LHCN-M2 (cell line): ENCODE results near the gene PPBP. TPM values are rescaled to one million over a fixed set of nuclear protein-coding genes. Genes with fewer than 3 reads are reported as not detected.
A peak's percentile ranks its signal among the peaks of the same experiment; 100 is the strongest.
"Not testable (repeated sequence)": the region's sequence is repeated elsewhere in the genome, so short reads cannot be mapped to it uniquely, and the experiment has no call there.

Experiments used
- DNase-seq: peaks from one replicate; pipeline ENCODE4 v3.0.0-alpha.2; 2012; ENCODE audit warnings: low read depth
- total RNA-seq: library from RNA; depleted of rRNA; stranded (reverse); fragments of >200 nt; gene quantifications from 2 replicates; pipeline ENCODE4 v1.2.3, GENCODE V29; 2014; rRNA removed

PPBP gene
- total RNA-seq, 1 experiment from 2014 or later = not detected

DNA sequence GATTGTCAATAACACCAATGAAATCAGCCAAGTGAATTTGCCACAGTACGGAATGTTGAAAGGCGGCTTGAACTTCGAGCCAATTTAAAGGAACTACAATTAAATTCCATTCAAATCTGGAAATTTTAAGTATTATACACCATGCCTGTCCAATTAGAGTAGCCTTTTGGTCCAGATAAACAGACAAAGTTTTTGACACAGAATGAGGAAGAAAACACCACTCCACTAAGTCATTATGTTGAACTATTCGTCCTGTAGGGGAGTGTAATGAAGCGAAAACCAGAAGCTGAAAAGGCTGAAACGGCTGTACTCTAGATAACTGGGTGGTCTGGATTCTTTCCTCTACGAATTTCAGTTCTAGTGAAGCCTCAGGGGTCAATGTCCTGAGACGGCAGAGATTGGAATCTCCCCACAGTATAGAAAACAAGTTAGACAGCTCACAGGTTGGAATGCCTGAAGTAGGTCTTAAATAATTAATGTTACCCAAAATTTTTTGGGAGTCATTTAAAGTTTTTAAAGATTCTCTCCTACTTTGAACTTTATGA is 37.5 kb downstream of the PPBP start:
- DNase-seq = not testable (repeated sequence)

DNA sequence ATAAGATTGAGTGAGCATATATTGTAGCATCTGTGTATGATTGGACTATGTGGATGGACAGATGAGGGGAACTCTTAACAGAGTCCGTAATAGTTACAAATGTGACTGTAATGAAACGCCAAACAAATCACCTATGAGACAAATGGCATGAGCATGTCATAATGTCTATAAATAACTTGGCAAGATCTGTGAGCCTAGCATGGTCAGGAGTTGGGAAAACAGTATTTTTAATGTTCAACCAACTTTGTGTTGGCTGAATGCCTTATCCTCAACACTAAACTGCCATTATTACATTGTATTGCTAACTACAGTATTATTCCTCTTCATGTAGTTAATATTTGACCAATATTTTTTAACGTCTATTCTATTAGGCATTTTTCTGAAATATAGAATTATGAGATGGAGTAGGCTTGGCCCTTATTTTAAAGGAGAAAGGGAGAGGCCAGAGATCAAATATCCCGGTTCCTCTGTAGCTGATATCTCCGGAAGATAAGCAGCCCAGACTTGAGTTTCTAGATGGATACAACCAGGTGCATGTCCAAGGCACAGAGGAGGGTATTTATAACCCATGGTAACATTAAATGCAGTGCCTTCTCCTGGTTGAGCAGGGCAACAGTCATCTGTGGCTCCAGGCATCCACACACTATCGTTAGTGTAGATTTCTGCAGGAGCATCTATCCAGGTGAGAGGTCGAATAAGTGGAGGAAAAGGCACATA is 38.8 kb downstream of the PPBP start:
- DNase-seq = no peak

- DNase-seq = no peak
Measured at GRCh38 chr4:73948291-73948690, 39.7 kb downstream of the PPBP start.

DNA sequence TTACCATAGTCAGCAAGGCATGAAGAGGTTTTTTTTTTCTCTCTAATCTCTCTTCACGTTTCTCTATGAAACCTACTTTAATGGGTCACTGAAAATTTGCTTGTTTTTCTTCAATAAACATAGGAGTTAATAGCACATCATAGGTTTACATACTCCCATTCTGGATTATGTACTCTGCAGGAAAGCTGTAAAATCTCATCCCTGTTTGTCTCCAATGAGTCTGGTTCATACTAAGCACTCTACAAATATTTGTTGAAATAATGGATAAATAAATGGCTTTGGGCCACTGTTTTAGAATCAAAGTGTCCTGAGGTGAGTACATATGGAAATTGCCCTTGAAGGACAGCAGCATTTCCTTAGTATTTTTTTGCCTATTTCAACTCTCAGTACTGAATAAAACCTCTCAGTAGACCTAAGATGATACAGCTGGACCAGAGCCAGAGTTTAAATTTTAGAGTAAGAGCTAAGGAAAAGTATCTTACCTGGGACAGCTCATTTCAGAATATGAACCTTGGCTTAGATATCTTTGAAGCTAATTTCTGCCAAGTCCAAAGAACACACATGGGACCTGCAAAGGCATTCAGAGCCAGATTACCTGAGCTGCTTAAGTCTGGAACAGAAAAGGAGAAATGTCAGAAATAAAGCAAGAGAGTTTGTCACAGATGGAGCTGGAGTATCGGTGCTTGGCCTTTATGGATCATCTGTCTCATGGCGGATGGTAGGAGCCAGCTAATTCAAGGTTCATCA is 40.6 kb downstream of the PPBP start:
- no peak for DNase-seq

GRCh38 chr4:73945674-73946449 is 42.1 kb downstream of the PPBP start:
- DNase-seq = no peak

DNA sequence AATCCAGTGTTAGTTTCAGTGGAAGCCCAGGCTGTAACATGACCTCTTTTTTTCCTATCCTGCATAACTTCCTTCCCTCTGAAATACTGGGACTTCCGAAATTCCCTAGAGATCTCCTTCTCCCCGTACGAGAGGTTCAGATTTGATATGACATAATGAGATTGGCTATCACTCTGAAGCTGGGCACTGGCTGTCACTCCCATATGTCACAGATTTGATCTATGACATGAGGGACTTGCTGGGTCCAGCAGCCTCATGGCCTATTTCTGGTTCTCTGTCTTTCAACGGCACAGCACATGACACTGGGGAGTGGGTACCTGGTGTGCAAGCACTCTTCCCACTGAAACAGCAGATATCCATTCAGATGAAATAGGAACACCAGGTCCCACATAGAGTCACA is 42.9 kb downstream of the PPBP start:
- DNase-seq = no peak

GRCh38 chr4:73944061-73944875 is 43.7 kb downstream of the PPBP start:
- peak; percentile 2 for DNase-seq

DNA sequence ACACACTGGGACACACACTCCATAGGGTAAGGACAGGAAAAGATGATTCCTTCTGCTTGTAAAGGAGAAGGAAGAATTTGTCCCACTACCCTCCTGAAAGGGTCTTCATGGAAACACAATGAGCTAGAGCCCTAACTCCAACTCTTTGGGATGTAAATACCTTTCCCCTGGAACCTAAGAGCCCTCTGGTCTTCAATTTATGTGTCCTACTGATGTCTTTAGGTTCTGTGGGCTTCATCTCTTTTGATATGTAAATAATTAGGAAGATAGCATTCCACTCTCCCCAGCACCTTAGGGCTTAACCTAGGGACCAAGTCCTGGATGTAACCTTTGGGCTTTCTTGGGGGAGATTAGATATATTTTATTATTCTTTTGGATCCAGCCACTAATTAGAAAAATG is 44.4 kb downstream of the PPBP start:
- no peak for DNase-seq

- no peak for DNase-seq
Measured at GRCh38 chr4:73936969-73937368, 51.0 kb downstream of the PPBP start.

Other genes starting within 250 kb of the PPBP start
- gene CXCL8, start 247.6 kb downstream of the PPBP start, total RNA-seq = 3.2 and 5.9 TPM in 2 replicates
- 0.34 and 0.58 TPM in 2 replicates for gene CXCL6, start 151.5 kb downstream of the PPBP start, total RNA-seq
- gene PF4V1, start 134.9 kb downstream of the PPBP start, total RNA-seq = not detected in 2 replicates
- 2.0 and 2.9 TPM in 2 replicates for gene CXCL1, start 118.8 kb downstream of the PPBP start, total RNA-seq
- not detected in 2 replicates for gene PF4, start 6.2 kb downstream of the PPBP start, total RNA-seq
- gene CXCL5, start 10.5 kb upstream of the PPBP start, total RNA-seq = 0.06 TPM in 1 of 2 replicates, not detected in the other
- gene CXCL3, start 50.5 kb upstream of the PPBP start, total RNA-seq = 8.7 and 16.0 TPM in 2 replicates
- 7.3 and 9.9 TPM in 2 replicates for gene CXCL2, start 111.0 kb upstream of the PPBP start, total RNA-seq
- 11.1 and 19.7 TPM in 2 replicates for gene MTHFD2L, start 169.9 kb upstream of the PPBP start, total RNA-seq